Measurements from ENCODE around the gene TDRD1. TPM values are rescaled to one million over a fixed set of nuclear protein-coding genes. Genes with fewer than 3 reads are reported as not detected.

The TDRD1 gene
- total and polyA plus RNA-seq, 12 donors, result 0.03 to 7.0 (median 4.0) TPM

GRCh38 chr10:114228156-114228555 lies 49.0 kb downstream of the TDRD1 start:
- no peak overlapping the region for H3K4me3 ChIP-seq
- TF ChIP-seq, protein P1, sequence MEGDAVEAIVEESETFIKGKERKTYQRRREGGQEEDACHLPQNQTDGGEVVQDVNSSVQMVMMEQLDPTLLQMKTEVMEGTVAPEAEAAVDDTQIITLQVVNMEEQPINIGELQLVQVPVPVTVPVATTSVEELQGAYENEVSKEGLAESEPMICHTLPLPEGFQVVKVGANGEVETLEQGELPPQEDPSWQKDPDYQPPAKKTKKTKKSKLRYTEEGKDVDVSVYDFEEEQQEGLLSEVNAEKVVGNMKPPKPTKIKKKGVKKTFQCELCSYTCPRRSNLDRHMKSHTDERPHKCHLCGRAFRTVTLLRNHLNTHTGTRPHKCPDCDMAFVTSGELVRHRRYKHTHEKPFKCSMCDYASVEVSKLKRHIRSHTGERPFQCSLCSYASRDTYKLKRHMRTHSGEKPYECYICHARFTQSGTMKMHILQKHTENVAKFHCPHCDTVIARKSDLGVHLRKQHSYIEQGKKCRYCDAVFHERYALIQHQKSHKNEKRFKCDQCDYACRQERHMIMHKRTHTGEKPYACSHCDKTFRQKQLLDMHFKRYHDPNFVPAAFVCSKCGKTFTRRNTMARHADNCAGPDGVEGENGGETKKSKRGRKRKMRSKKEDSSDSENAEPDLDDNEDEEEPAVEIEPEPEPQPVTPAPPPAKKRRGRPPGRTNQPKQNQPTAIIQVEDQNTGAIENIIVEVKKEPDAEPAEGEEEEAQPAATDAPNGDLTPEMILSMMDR (IDR thresholded peaks at IDR 0.05), result no peak
- H3K4me1 ChIP-seq, result peaks cover 0 to 3% (median 0%) of the 10 kb centered on the region in 9 donors
- no peak for ATAC-seq
- no peaks in the 10 kb centered on the region for H3K9me3 ChIP-seq
- DNase-seq, result no peak
- intact Hi-C loops (cut with DNase I), result no loop called here
- no peaks in the 10 kb centered on the region for H3K36me3 ChIP-seq
- H3K27me3 ChIP-seq, result peaks cover 0 to 9% (median 0%) of the 10 kb centered on the region in 7 donors
- 72 to 77% methylated on average over 3 of the region's 3 CpGs for WGBS, 2 donors
- no peak overlapping the region for H3K27ac ChIP-seq

DNA sequence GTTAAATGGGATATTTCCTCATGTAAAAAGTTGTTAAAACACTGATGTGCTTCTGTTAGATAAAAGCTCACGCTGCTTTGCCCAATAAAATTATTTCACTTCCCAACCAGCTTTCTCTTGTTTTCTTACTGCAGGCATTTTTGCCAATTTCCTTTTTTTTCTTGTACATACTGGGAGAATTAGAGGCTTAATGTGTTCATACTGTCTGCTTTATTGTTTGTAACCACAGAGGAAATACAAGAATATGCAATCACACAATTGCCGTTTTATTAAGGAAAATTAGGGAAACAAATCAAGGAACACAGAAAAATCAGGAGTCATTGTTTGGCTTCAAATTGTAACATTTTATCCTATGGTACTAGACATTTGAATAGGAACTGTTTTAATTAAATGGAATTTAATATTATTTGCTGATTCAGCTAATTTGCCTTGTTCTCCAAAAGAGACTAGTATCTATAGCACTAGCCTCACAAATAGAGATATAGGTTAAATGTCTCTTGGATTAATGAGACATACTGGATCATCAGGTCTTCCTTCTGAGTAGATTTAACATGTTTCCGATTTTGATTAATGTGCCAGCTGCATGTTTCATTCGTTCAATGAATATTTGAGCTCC lies 53.5 kb downstream of the TDRD1 start:
- TF ChIP-seq, protein P1 (IDR thresholded peaks at IDR 0.05), result no peak
- no peaks in the 10 kb centered on the region for H3K36me3 ChIP-seq
- WGBS, 2 donors, result 76 to 77% methylated on average over 4 of the region's 4 CpGs
- no peaks in the 10 kb centered on the region for H3K4me1 ChIP-seq
- H3K9me3 ChIP-seq, result no peaks in the 10 kb centered on the region
- intact Hi-C loops (cut with DNase I), result no loop called here
- DNase-seq, result no peak
- peaks cover 0 to 45% (median 20%) of the 10 kb centered on the region in 7 donors for H3K27me3 ChIP-seq
- ATAC-seq, result no peak
- H3K4me3 ChIP-seq, result no peak overlapping the region
- H3K27ac ChIP-seq, result no peak overlapping the region

DNA sequence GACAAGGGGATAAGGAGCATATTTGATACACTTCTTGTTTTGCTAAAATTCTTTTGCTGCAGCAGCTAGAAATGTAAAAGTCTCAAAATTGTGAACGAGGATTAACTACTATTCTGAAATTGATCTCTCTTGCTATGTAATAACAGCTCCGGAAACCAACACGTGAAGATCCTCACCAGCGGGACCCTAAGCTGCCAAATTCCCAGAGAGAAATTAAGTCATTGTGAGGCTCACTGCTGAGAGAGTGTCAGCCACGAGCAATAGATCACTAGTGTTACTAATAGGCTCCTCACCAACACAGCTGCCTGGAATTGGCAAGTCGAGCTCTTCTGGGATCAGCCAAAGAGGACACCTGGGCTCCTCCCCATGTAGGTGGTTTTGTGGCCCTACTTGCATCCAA lies 54.3 kb downstream of the TDRD1 start:
- Histone ChIP-seq H3K27ac (no peak overlapping the region), H3K27me3 (peaks cover 0 to 52% (median 28%) of the 10 kb centered on the region in 7 donors), H3K4me3 (no peak overlapping the region), H3K4me1 (peaks cover 0 to 3% (median 0%) of the 10 kb centered on the region in 9 donors), H3K9me3 (no peaks in the 10 kb centered on the region), H3K36me3 (no peaks in the 10 kb centered on the region)
- intact Hi-C loops (cut with DNase I), result no loop called here
- DNase-seq (no peak), ATAC-seq (peak in 2 of 8 donors; percentile 31 to 38)
- 24 to 28% methylated on average over 6 of the region's 6 CpGs for WGBS, 2 donors
- TF ChIP-seq, protein P1 (IDR thresholded peaks at IDR 0.05), result no peak

DNA sequence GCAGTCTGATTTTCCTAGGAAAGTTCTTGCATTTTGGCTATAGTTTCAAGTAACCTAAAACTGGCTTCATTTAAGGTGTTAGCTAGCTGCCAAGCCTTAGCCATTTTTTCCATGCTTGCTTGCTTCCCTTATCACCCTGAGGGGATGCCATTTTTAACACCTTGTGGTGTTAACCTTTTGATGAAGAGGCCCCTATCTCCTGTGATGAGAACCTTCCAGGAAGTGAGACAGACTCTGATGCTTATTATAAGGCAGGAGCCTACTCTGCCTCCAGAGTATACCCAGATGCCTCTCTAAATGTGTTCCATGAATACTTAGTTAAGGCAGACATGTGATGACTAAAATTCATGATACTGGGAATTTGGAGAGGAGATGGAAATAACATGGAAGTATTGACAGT lies 55.0 kb downstream of the TDRD1 start:
- DNase-seq (no peak), ATAC-seq (peak in 4 of 8 donors; percentile 45 to 96 (median 82))
- Histone ChIP-seq H3K4me3 (no peak overlapping the region), H3K36me3 (no peaks in the 10 kb centered on the region), H3K4me1 (peaks cover 0 to 10% (median 6%) of the 10 kb centered on the region in 9 donors), H3K9me3 (no peaks in the 10 kb centered on the region), H3K27me3 (peaks cover under 1 to 59% (median 34%) of the 10 kb centered on the region in 7 donors), H3K27ac (no peak overlapping the region)
- intact Hi-C loops (cut with DNase I), result no loop called here
- TF ChIP-seq, protein P1 (IDR thresholded peaks at IDR 0.05), result no peak
